Hippocampal formation (tissue), 2 donors: ENCODE results near the gene GPR152.
A peak's percentile ranks its signal among the peaks of the same experiment; 100 is the strongest.

ENCODE experiments used
- DNase-seq, 2 donors: peaks; one replicate each; lab custom pipeline; 2025; lab: John Stamatoyannopoulos, UW

Gene GPR152

GRCh38 chr11:67440229-67441097, 12.1 kb downstream of the GPR152 start:
- no peak for DNase-seq

GRCh38 chr11:67439321-67440228, 13.0 kb downstream of the GPR152 start:
- no peak for DNase-seq

GRCh38 chr11:67438158-67438902, 14.2 kb downstream of the GPR152 start:
- DNase-seq = no peak

- DNase-seq = no peak
Measured at GRCh38 chr11:67437809-67438157, 14.7 kb downstream of the GPR152 start.

GRCh38 chr11:67437082-67437808, 15.3 kb downstream of the GPR152 start, which contains the start of gene PTPRCAP:
PTPRCAP (minus strand) TSS chr11:67437682; CDS start chr11:67437619, 63 bp downstream.
- DNase-seq = no peak

- DNase-seq = no peak
Measured at GRCh38 chr11:67436459-67437081, 16.0 kb downstream of the GPR152 start.

GRCh38 chr11:67435727-67436458, 16.6 kb downstream of the GPR152 start:
- no peak for DNase-seq

GRCh38 chr11:67435031-67435726, 17.4 kb downstream of the GPR152 start:
- no peak for DNase-seq

GRCh38 chr11:67434395-67434881, 18.1 kb downstream of the GPR152 start:
- DNase-seq = no peak

GRCh38 chr11:67433536-67434394, 18.8 kb downstream of the GPR152 start:
- no peak for DNase-seq

GRCh38 chr11:67432655-67433349, 19.7 kb downstream of the GPR152 start:
- no peak for DNase-seq

GRCh38 chr11:67431346-67432249, 20.9 kb downstream of the GPR152 start:
- no peak for DNase-seq

- DNase-seq = no peak
Measured at GRCh38 chr11:67429722-67430121, 22.8 kb downstream of the GPR152 start.

- DNase-seq = no peak
Measured at GRCh38 chr11:67429038-67429668, 23.4 kb downstream of the GPR152 start.

GRCh38 chr11:67428052-67429001, 24.2 kb downstream of the GPR152 start, which contains the start of gene RPS6KB2:
RPS6KB2 (plus strand) TSS chr11:67428494; CDS start chr11:67428546, 52 bp downstream.
- peak; percentile 96 to 97 for DNase-seq
